Endothelial cell of umbilical vein (primary cell): ENCODE data around the gene TMEM214. TPM values are rescaled to one million over a fixed set of nuclear protein-coding genes. Genes with fewer than 3 reads are reported as not detected.

Experiments
- BruUV-seq: library from RNA; stranded (reverse); fragments of 400-500 nt; replicated peaks from 2 replicates; lab custom pipeline; 2021; lab: Mats Ljungman, UMichigan
- CTCF ChIA-PET: fragments of 300-600, 350-600 bp; sonication (Branson Sonifier 250); formaldehyde crosslinking; loops from one replicate; lab custom pipeline; 2021; ENCODE audit warnings: antibody characterized with exemption, inconsistent platforms; lab: Charles Lee
- POLR2A ChIA-PET: fragments of 300-600, 350-600 bp; sonication (Branson Sonifier 250); formaldehyde crosslinking; loops from one replicate; lab custom pipeline; 2021; ENCODE audit warnings: antibody characterized with exemption, inconsistent platforms; lab: Charles Lee
- DNase-seq: peaks from one replicate; pipeline ENCODE4 v3.0.0-alpha.2; 2011; ENCODE audit warnings: low read depth, low spot score
- FAIRE-seq: peaks from 2 replicates; lab custom pipeline; 2011; peaks lifted over from hg19 to GRCh38; lab: Jason Lieb, UNC
- H2AFZ ChIP-seq: 2 replicates; pipeline ENCODE4 v1.6.0; 2012; ENCODE audit warnings: low read depth, low read length, control low read depth, inconsistent platforms
- H3K27ac ChIP-seq: 2 replicates; pipeline ENCODE4 v1.5.1; 2011; ENCODE audit warnings: low read depth, mild to moderate bottlenecking, control low read depth, low read length, moderate library complexity; ENCODE audit not compliant: insufficient read depth
- H3K27me3 ChIP-seq, 2 experiments: 2 replicates each; pipeline versions ENCODE4 v1.6.0 to v1.6.1; 2011; ENCODE audit warnings: low read length in 2 of 2, mixed read lengths in 1 of 2; ENCODE audit not compliant: control insufficient read depth in 2 of 2, insufficient read depth in 2 of 2
- H3K36me3 ChIP-seq, 2 experiments: 2 replicates in 1 of 2; 3 replicates in 1 of 2; pipeline ENCODE4 v1.5.1; 2011; ENCODE audit warnings: low read length in 2 of 2, mild to moderate bottlenecking in 1 of 2, moderate library complexity in 1 of 2; ENCODE audit not compliant: control insufficient read depth in 2 of 2, insufficient read depth in 2 of 2; ENCODE audit errors: extremely low read depth in 1 of 2
- H3K4me1 ChIP-seq: 3 replicates; pipeline ENCODE4 v1.5.1; 2011; ENCODE audit warnings: mild to moderate bottlenecking, low read length; ENCODE audit not compliant: control insufficient read depth, insufficient read depth; ENCODE audit errors: extremely low read depth
- H3K4me2 ChIP-seq: 2 replicates; pipeline ENCODE4 v1.6.1; 2011; ENCODE audit warnings: low read length, control low read depth, mixed read lengths; ENCODE audit not compliant: insufficient read depth
- H3K4me3 ChIP-seq, 3 experiments: fragments of 200-600 bp in 1 of 3; sonication (generic), shearing (Covaris generic) in 1 of 3; replicated peaks in 1 of 3; 2 replicates each; pipeline ENCODE4 v1.5.1; 2011 to 2016; ENCODE audit warnings: control low read depth in 3 of 3, low read length in 3 of 3, mild to moderate bottlenecking in 2 of 3, inconsistent platforms in 1 of 3, low read depth in 1 of 3, moderate library complexity in 1 of 3; ENCODE audit not compliant: insufficient read depth in 1 of 3
- H3K79me2 ChIP-seq: 2 replicates; pipeline ENCODE4 v1.6.0; 2012; ENCODE audit warnings: low read length, inconsistent platforms; ENCODE audit not compliant: control insufficient read depth, insufficient read depth
- H3K9ac ChIP-seq: replicated peaks from 2 replicates; pipeline ENCODE3; 2011; ENCODE audit warnings: low read length, control low read depth; ENCODE audit not compliant: insufficient read depth; ENCODE audit errors: extremely low read depth
- H3K9me1 ChIP-seq: replicated peaks from 3 replicates; pipeline ENCODE4 v1.6.0; 2011; ENCODE audit warnings: mild to moderate bottlenecking, low read length; ENCODE audit not compliant: control insufficient read depth, insufficient read depth; ENCODE audit errors: extremely low read depth
- H3K9me3 ChIP-seq: replicated peaks from 2 replicates; pipeline ENCODE4 v1.5.1; 2012; ENCODE audit warnings: low read length, inconsistent platforms; ENCODE audit not compliant: control insufficient read depth, insufficient read depth
- H4K20me1 ChIP-seq: replicated peaks from 2 replicates; pipeline ENCODE3; 2011; ENCODE audit warnings: mild to moderate bottlenecking, low read length; ENCODE audit not compliant: control insufficient read depth, insufficient read depth; ENCODE audit errors: extremely low read depth
- EZH2 ChIP-seq: IDR thresholded peaks from 2 replicates; pipeline ENCODE4 v1.6.1; 2012; ENCODE audit warnings: borderline replicate concordance, low read depth, mild to moderate bottlenecking, moderate library complexity, low read length, inconsistent platforms; ENCODE audit not compliant: severe bottlenecking
- FOS ChIP-seq: IDR thresholded peaks from 2 replicates; pipeline ENCODE4 v1.6.1; 2011; ENCODE audit warnings: mild to moderate bottlenecking, low read length, moderate library complexity, borderline replicate concordance; ENCODE audit not compliant: insufficient read depth
- GATA2 ChIP-seq: IDR thresholded peaks from 2 replicates; pipeline ENCODE4 v1.7.0; 2011; ENCODE audit warnings: low read depth, mild to moderate bottlenecking, moderate library complexity, mixed read lengths, low read length; ENCODE audit not compliant: insufficient read length, insufficient read depth
- JUN ChIP-seq: IDR thresholded peaks from 2 replicates; pipeline ENCODE4 v1.6.1; 2011; ENCODE audit warnings: borderline replicate concordance, low read depth; ENCODE audit not compliant: insufficient read length, insufficient read depth
- MYC ChIP-seq: IDR thresholded peaks from one replicate; pipeline ENCODE4 v1.6.1; 2011; ENCODE audit warnings: mild to moderate bottlenecking, low read depth, low read length
- POLR2A ChIP-seq: IDR thresholded peaks from 2 replicates; pipeline ENCODE4 v1.6.1; 2012; ENCODE audit warnings: low read depth, mild to moderate bottlenecking, control low read depth, low read length
- POLR2AphosphoS5 ChIP-seq: IDR thresholded peaks from 2 replicates; pipeline ENCODE4 v1.6.1; 2012; ENCODE audit warnings: low read depth, mild to moderate bottlenecking, control low read depth, low read length, moderate library complexity; ENCODE audit not compliant: insufficient read depth
- dilution Hi-C: fragments of 300-500 bp; cut with MboI; formaldehyde crosslinking; loops from one replicate; pipeline ENCODE4 v1.15.0; 2019; ENCODE audit warnings: low sequenced_read_pairs; ENCODE audit not compliant: extremely low pct_ligation_motif_present
- intact Hi-C: fragments of 100-400 bp; cut with micrococcal nuclease; formaldehyde crosslinking; loops from one replicate; pipeline ENCODE4 v1.10.0; 2022
- polyA plus RNA-seq, 4 experiments: library from polyadenylated mRNA; depleted of rRNA in 3 of 4; stranded (reverse) in 3 of 4; unstranded in 1 of 4; fragments of >200 nt; gene quantifications; 2 replicates each; pipeline versions ENCODE4 v1.2.1 to v1.2.3, GENCODE V29; 2011 to 2012; ENCODE audit warnings: missing spikeins in 1 of 4
- total RNA-seq: library from RNA; stranded (reverse); gene quantifications from 2 replicates; pipeline ENCODE4 v1.2.3, GENCODE V29; 2021
- TF ChIP-seq, protein P1 (sequence below), 2 donors: IDR thresholded peaks; 1 replicate in 1 of 2; 2 replicates in 1 of 2; pipeline ENCODE4 v1.5.1; 2011; ENCODE audit warnings: low read length in 2 of 2, mild to moderate bottlenecking in 2 of 2, moderate library complexity in 2 of 2, control low read depth in 1 of 2, inconsistent platforms in 1 of 2, low read depth in 1 of 2; ENCODE audit not compliant: insufficient read depth in 1 of 2; ENCODE audit errors: extremely low read depth in 1 of 2
- TF ChIP-seq, protein P2 (sequence below): IDR thresholded peaks from 2 replicates; pipeline ENCODE4 v1.6.1; 2011; ENCODE audit not compliant: insufficient read depth, insufficient read length

TMEM214 gene
- total and polyA plus RNA-seq, 2 donors (not counting 3 experiments of a cell fraction or from before 2014, with no cell fraction given) = 109 to 163 TPM

DNA sequence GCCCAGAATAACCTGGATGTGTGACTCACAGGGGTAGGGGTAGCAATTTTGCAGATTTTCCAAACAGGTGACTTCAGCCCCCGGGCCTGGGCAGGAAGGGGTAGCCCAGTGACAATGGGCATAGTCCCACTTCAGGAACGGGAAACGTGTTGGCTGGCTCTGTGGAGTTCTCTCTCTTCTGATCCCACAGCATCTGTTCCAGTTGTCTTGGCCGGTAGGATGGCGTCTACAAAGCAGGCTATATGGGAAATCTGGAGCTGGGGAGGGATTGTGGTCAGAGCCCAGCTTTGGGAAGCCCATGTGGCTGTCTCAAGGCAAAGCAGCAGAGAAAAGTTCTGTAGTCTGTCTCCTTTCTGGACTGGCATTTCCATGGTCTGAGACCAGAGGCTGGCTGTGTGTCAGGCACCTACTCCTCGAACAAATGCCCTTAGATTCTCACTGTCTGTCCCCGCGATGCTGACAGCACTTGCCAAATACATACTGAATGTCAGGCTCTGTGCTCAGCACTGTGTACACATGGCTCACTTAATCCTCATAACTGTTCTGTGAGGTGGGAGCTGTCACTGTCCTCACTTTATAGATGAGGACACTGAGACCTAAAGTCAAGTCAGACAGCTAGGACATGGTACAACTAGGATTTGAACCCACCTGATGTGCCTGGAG is 17.9 kb upstream of the TMEM214 start:
- intact Hi-C loops = no loop called here
- H2AFZ ChIP-seq = no peak overlapping the region
- no peak overlapping the region for H3K9ac ChIP-seq
- H3K9me1 ChIP-seq = no peaks in the 10 kb centered on the region
- no peaks in the 10 kb centered on the region for H3K36me3 ChIP-seq
- POLR2A ChIA-PET = no interaction called here
- H3K9me3 ChIP-seq = no peaks in the 10 kb centered on the region
- H3K4me2 ChIP-seq = no peak overlapping the region
- H3K27me3 ChIP-seq = no peaks in the 10 kb centered on the region
- DNase-seq (no peak), FAIRE-seq (no peak)
- TF ChIP-seq GATA2 = no peak
- TF ChIP-seq POLR2AphosphoS5 = no peak
- TF ChIP-seq, protein P1, sequence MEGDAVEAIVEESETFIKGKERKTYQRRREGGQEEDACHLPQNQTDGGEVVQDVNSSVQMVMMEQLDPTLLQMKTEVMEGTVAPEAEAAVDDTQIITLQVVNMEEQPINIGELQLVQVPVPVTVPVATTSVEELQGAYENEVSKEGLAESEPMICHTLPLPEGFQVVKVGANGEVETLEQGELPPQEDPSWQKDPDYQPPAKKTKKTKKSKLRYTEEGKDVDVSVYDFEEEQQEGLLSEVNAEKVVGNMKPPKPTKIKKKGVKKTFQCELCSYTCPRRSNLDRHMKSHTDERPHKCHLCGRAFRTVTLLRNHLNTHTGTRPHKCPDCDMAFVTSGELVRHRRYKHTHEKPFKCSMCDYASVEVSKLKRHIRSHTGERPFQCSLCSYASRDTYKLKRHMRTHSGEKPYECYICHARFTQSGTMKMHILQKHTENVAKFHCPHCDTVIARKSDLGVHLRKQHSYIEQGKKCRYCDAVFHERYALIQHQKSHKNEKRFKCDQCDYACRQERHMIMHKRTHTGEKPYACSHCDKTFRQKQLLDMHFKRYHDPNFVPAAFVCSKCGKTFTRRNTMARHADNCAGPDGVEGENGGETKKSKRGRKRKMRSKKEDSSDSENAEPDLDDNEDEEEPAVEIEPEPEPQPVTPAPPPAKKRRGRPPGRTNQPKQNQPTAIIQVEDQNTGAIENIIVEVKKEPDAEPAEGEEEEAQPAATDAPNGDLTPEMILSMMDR (IDR thresholded peaks at IDR 0.05; ENCODE audit: extremely low read depth in 1 of 2, insufficient read depth in 1 of 2, low read depth in 1 of 2, low read length in 2 of 2) = no peak
- TF ChIP-seq MYC = no peak
- TF ChIP-seq JUN = no peak
- TF ChIP-seq FOS = no peak
- TF ChIP-seq EZH2 = no peak
- TF ChIP-seq POLR2A = no peak
- TF ChIP-seq, protein P2, sequence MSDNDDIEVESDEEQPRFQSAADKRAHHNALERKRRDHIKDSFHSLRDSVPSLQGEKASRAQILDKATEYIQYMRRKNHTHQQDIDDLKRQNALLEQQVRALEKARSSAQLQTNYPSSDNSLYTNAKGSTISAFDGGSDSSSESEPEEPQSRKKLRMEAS = no peak
- BruUV-seq = no TSS peak
- H3K4me3 ChIP-seq = no peak overlapping the region
- no peak overlapping the region for H3K27ac ChIP-seq
- H3K4me1 ChIP-seq = peaks cover 14% of the 10 kb centered on the region
- H3K79me2 ChIP-seq = no peaks in the 10 kb centered on the region
- CTCF ChIA-PET = interaction anchor here (1.1 to 6.0 kb wide), 8 partner anchors 9 to 161 kb away, joined by 3 to 355 read pairs (median 12); partner anchors contain the start of gene KHK
- dilution Hi-C loops = no loop called here
- H4K20me1 ChIP-seq = no peaks in the 10 kb centered on the region
